Measurements from ENCODE around the gene XPA. TPM values are rescaled to one million over a fixed set of nuclear protein-coding genes. Genes with fewer than 3 reads are reported as not detected.
"Not testable (repeated sequence)": the region's sequence is repeated elsewhere in the genome, so short reads cannot be mapped to it uniquely, and the experiment has no call there.

XPA gene
- total and polyA plus RNA-seq, 4 donors: 9.2 to 23.0 (median 10.5) TPM

GRCh38 chr9:97703437-97704344 is 6.6 kb upstream of the XPA start:
- no peaks in the 10 kb centered on the region for H3K36me3 ChIP-seq (ENCODE audit: control insufficient read depth in 4 of 4, insufficient read depth in 4 of 4, low read length in 4 of 4)
- H3K27me3 ChIP-seq (ENCODE audit: control insufficient read depth in 3 of 3, insufficient read depth in 3 of 3, low read length in 2 of 3): no peaks in the 10 kb centered on the region
- ATAC-seq (ENCODE audit: insufficient read depth, low FRiP score) (no peak), DNase-seq (no peak)
- H3K9ac ChIP-seq (ENCODE audit: insufficient read depth in 1 of 2, low read length in 2 of 2): no peak overlapping the region
- no peak overlapping the region for H3K27ac ChIP-seq (ENCODE audit: low read depth in 1 of 2, low read length in 1 of 2)
- WGBS, 2 donors: 67 to 83% methylated on average over 11 of the region's 11 CpGs
- H3K4me3 ChIP-seq: no peak overlapping the region
- H3K4me1 ChIP-seq (ENCODE audit: control insufficient read depth in 5 of 5, insufficient read depth in 5 of 5, low read length in 5 of 5): no peaks in the 10 kb centered on the region
- TF ChIP-seq CTCF (IDR thresholded peaks at IDR 0.05; ENCODE audit: control extremely low read depth, extremely low read depth): no peak
- no peaks in the 10 kb centered on the region for H3K9me3 ChIP-seq (ENCODE audit: control insufficient read depth in 4 of 4, insufficient read depth in 3 of 4, low read length in 3 of 4)

- H3K27ac ChIP-seq (ENCODE audit: low read depth in 1 of 2, low read length in 1 of 2); H3K27me3 ChIP-seq (ENCODE audit: control insufficient read depth in 3 of 3, insufficient read depth in 3 of 3, low read length in 2 of 3); H3K4me3 ChIP-seq; ATAC-seq (ENCODE audit: insufficient read depth, low FRiP score); H3K36me3 ChIP-seq (ENCODE audit: control insufficient read depth in 4 of 4, insufficient read depth in 4 of 4, low read length in 4 of 4); H3K9ac ChIP-seq (ENCODE audit: insufficient read depth in 1 of 2, low read length in 2 of 2); DNase-seq; H3K9me3 ChIP-seq (ENCODE audit: control insufficient read depth in 4 of 4, insufficient read depth in 3 of 4, low read length in 3 of 4): not testable (repeated sequence)
- H3K4me1 ChIP-seq (ENCODE audit: control insufficient read depth in 5 of 5, insufficient read depth in 5 of 5, low read length in 5 of 5): peaks cover 0 to 17% (median 11%) of the 10 kb centered on the region in 5 donors
- WGBS, 2 donors: 89 to 94% methylated on average over 3 of the region's 3 CpGs
These were observed 2.7 kb upstream of the XPA start for GRCh38 chr9:97699824-97700223.

- WGBS, 2 donors: 37 to 67% methylated on average over 13 of the region's 13 CpGs
- DNase-seq: not testable (repeated sequence)
These were observed 2.1 kb upstream of the XPA start for GRCh38 chr9:97699281-97699680.

GRCh38 chr9:97698865-97699264 is 1.7 kb upstream of the XPA start:
- no peak for ATAC-seq (ENCODE audit: insufficient read depth, low FRiP score)
- H3K4me3 ChIP-seq: no peak overlapping the region
- no peak for TF ChIP-seq CTCF (IDR thresholded peaks at IDR 0.05; ENCODE audit: control extremely low read depth, extremely low read depth)
- H3K36me3 ChIP-seq (ENCODE audit: control insufficient read depth in 4 of 4, insufficient read depth in 4 of 4, low read length in 4 of 4): no peaks in the 10 kb centered on the region
- no peak overlapping the region for H3K27ac ChIP-seq (ENCODE audit: low read depth in 1 of 2, low read length in 1 of 2)
- 94 to 96% methylated on average over 14 of the region's 14 CpGs for WGBS, 2 donors
- H3K9ac ChIP-seq (ENCODE audit: insufficient read depth in 1 of 2, low read length in 2 of 2): no peak overlapping the region
- no peak for DNase-seq
- H3K27me3 ChIP-seq (ENCODE audit: control insufficient read depth in 3 of 3, insufficient read depth in 3 of 3, low read length in 2 of 3): no peaks in the 10 kb centered on the region
- peaks cover 0 to 20% (median 14%) of the 10 kb centered on the region in 5 donors for H3K4me1 ChIP-seq (ENCODE audit: control insufficient read depth in 5 of 5, insufficient read depth in 5 of 5, low read length in 5 of 5)
- no peaks in the 10 kb centered on the region for H3K9me3 ChIP-seq (ENCODE audit: control insufficient read depth in 4 of 4, insufficient read depth in 3 of 4, low read length in 3 of 4)

More at GRCh38 chr9:97699281-97699680, 2.1 kb upstream of the XPA start:
- not testable (repeated sequence) for ATAC-seq (ENCODE audit: insufficient read depth, low FRiP score); H3K27ac ChIP-seq (ENCODE audit: low read depth in 1 of 2, low read length in 1 of 2); H3K9me3 ChIP-seq (ENCODE audit: control insufficient read depth in 4 of 4, insufficient read depth in 3 of 4, low read length in 3 of 4); H3K9ac ChIP-seq (ENCODE audit: insufficient read depth in 1 of 2, low read length in 2 of 2); H3K27me3 ChIP-seq (ENCODE audit: control insufficient read depth in 3 of 3, insufficient read depth in 3 of 3, low read length in 2 of 3); H3K36me3 ChIP-seq (ENCODE audit: control insufficient read depth in 4 of 4, insufficient read depth in 4 of 4, low read length in 4 of 4); H3K4me3 ChIP-seq
- H3K4me1 ChIP-seq (ENCODE audit: control insufficient read depth in 5 of 5, insufficient read depth in 5 of 5, low read length in 5 of 5): peaks cover 0 to 20% (median 14%) of the 10 kb centered on the region in 5 donors

Measured in lung (tissue), 12 donors.